SK-N-MC (cell line): Measurements from ENCODE around the gene PAX5.

Experiments
- EZH2 ChIP-seq: fragments of 200-600 bp; sonication (generic); IDR thresholded peaks from one replicate; pipeline ENCODE4 v1.6.1; 2017; ENCODE audit warnings: antibody characterized with exemption
- FOXP2 ChIP-seq: optimal IDR thresholded peaks from 2 replicates; pipeline ENCODE3; 2011; ENCODE audit warnings: mild to moderate bottlenecking, moderate library complexity; ENCODE audit not compliant: insufficient read depth; ENCODE audit errors: extremely low read length, control extremely low read depth

DNA sequence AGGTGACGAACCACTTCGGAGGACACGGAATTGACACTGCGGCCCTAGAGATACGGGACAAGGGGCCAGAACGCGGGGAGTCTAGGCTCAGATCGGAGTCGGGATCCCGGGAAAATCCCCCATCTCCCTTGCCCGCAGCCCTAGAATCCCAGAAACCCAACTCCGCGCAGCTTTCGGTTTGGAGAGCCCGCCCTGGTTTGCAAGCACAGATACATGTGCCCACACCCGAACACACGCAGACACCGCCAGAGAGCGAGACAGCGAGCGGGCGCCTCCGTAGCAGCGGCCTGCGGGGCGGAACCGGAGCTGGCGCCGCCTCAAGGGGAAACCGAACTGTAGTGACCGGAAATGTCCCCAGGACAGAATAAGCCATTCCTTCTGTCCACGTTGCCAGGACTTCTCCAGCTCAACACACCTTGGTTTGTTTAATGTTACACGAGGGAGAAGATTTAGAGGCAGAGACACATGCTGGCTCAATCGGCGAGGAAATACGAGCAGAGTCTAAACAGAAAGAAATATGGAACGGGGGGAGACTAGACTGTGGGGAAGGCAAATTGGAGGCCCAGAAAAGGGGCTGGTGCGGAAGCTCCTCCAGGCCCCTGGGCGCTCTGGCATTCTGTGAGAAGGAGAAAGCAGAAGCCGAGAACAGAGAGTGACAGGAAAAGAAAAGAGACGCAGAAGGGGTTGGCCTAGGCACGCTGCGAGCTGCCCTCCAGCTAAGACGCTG lies 2.9 kb upstream of the PAX5 start:
- TF ChIP-seq EZH2 (no peak), FOXP2 (no peak)
